ENCODE measurements around the gene NVL. TPM values are rescaled to one million over a fixed set of nuclear protein-coding genes. Genes with fewer than 3 reads are reported as not detected.
"Not testable (repeated sequence)": the region's sequence is repeated elsewhere in the genome, so short reads cannot be mapped to it uniquely, and the experiment has no call there.

The NVL gene
- total RNA-seq, 1 experiment from 2014 or later = 45.0 TPM

DNA sequence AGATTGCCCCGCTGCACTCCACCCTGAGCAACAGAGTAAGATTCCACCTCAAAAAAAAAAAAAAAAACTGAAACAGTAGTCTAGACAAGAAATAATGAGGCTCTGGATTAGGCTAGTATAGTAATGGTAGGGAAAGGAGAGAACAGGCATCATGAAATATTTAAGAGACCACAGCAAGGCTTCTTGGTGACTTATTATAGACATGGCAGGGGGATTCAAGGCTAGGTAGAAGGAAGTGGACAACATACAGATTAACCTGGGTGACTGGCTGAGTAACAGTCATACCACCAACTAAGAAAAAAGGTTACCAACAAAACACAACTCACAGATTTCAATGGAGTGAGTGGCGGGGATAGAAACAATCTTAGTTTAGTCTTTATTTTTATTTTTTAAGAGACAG lies 8.3 kb downstream of the NVL start:
- Mint-ChIP-seq H3K27me3 (ENCODE audit: insufficient read depth, unreplicated experiment) (no peaks in the 10 kb centered on the region), H3K9me3 (ENCODE audit: unreplicated experiment) (no peaks in the 10 kb centered on the region), H3K4me3 (ENCODE audit: unreplicated experiment) (no peak overlapping the region), H3K27ac (ENCODE audit: unreplicated experiment) (no peak overlapping the region), H3K36me3 (ENCODE audit: insufficient read depth, unreplicated experiment) (peaks cover 9% of the 10 kb centered on the region), H3K4me1 (ENCODE audit: low read depth, unreplicated experiment) (no peaks in the 10 kb centered on the region)
- no TSS peak for BruUV-seq (replicated peaks)
- TF ChIP-seq, protein P1, sequence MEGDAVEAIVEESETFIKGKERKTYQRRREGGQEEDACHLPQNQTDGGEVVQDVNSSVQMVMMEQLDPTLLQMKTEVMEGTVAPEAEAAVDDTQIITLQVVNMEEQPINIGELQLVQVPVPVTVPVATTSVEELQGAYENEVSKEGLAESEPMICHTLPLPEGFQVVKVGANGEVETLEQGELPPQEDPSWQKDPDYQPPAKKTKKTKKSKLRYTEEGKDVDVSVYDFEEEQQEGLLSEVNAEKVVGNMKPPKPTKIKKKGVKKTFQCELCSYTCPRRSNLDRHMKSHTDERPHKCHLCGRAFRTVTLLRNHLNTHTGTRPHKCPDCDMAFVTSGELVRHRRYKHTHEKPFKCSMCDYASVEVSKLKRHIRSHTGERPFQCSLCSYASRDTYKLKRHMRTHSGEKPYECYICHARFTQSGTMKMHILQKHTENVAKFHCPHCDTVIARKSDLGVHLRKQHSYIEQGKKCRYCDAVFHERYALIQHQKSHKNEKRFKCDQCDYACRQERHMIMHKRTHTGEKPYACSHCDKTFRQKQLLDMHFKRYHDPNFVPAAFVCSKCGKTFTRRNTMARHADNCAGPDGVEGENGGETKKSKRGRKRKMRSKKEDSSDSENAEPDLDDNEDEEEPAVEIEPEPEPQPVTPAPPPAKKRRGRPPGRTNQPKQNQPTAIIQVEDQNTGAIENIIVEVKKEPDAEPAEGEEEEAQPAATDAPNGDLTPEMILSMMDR (IDR thresholded peaks at IDR 0.05; ENCODE audit: insufficient read depth in 1 of 2, low read depth in 1 of 2, low read length in 1 of 2, severe bottlenecking in 1 of 2, unreplicated experiment in 1 of 2) = no peak
- CTCF ChIA-PET = no interaction called here
- no peaks in the 10 kb centered on the region for H3K36me3 ChIP-seq (ENCODE audit: control insufficient read depth, insufficient read depth, low read length)
- no peaks in the 10 kb centered on the region for H3K9me3 ChIP-seq
- H3K4me1 ChIP-seq = no peaks in the 10 kb centered on the region
- intact Hi-C loops (cut with micrococcal nuclease; ENCODE audit: unreplicated experiment) = no loop called here
- no peaks in the 10 kb centered on the region for H3K27me3 ChIP-seq (replicated peaks; ENCODE audit: control insufficient read depth, insufficient read depth, low read length)
- H3K4me3 ChIP-seq (ENCODE audit: low read depth, low read length) = no peak overlapping the region
- no peak for DNase-seq
- POLR2A ChIA-PET = no interaction called here

DNA sequence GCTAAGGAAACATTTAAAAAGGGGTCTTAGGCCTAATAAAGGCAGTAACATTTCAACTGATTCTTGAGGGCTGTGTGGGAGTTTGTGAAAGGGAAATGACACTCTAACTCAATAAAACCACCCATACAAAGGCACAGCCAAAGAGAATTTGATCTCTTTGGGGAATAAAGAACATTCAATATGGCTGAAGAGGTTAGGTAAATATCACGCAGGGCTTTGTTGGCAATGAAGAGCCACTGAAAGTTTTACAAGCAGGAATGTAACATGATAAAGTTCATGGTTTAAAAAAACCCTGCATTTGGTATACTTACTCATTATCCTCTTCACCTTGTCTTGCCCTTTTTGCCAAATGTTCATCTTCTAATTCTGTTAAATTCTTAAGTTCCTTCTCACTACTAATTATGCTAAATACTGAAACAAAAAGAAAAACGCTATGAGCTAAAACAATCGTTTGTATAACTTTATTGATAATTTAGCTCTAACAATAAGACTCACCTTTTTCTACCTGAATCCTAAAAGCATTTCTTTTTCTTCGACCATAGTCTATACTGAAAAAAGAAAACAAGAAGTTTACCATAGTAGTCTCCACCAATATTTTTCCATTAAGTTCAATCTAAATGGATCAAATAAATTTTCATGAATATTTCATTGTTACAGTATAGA lies 12.5 kb downstream of the NVL start:
- Mint-ChIP-seq H3K27ac (ENCODE audit: unreplicated experiment) (no peak overlapping the region), H3K9me3 (ENCODE audit: unreplicated experiment) (no peaks in the 10 kb centered on the region), H3K4me3 (ENCODE audit: unreplicated experiment) (no peak overlapping the region), H3K36me3 (ENCODE audit: insufficient read depth, unreplicated experiment) (peaks cover 31% of the 10 kb centered on the region), H3K4me1 (ENCODE audit: low read depth, unreplicated experiment) (no peaks in the 10 kb centered on the region), H3K27me3 (ENCODE audit: insufficient read depth, unreplicated experiment) (no peaks in the 10 kb centered on the region)
- no peaks in the 10 kb centered on the region for H3K27me3 ChIP-seq (replicated peaks; ENCODE audit: control insufficient read depth, insufficient read depth, low read length)
- POLR2A ChIA-PET = no interaction called here
- H3K4me1 ChIP-seq = no peaks in the 10 kb centered on the region
- TF ChIP-seq, protein P1 (IDR thresholded peaks at IDR 0.05; ENCODE audit: insufficient read depth in 1 of 2, low read depth in 1 of 2, low read length in 1 of 2, severe bottlenecking in 1 of 2, unreplicated experiment in 1 of 2) = no peak
- DNase-seq = no peak
- no peaks in the 10 kb centered on the region for H3K36me3 ChIP-seq (ENCODE audit: control insufficient read depth, insufficient read depth, low read length)
- intact Hi-C loops (cut with micrococcal nuclease; ENCODE audit: unreplicated experiment) = no loop called here
- H3K4me3 ChIP-seq (ENCODE audit: low read depth, low read length) = no peak overlapping the region
- H3K9me3 ChIP-seq = no peaks in the 10 kb centered on the region
- CTCF ChIA-PET = no interaction called here
- TSS peak; percentile 5 for BruUV-seq (replicated peaks)

DNA sequence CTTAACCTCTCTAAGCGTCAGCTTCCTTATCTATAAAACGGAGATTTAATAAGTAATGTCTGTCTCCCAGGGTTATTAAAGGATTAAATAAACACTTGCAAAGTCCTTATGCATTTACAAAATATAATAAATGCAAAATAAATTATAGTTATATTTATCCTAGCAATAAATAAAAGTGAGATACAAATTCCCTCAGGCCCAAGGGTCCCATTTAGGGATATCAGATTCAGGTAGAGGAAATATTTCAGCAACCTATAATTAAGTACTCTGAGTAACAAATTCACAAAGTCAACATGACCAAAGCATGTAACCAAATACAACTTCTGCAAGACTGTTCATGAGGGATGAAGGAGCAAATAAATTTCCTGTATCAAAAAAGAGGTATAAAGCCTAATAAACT lies 17.9 kb downstream of the NVL start:
- Histone ChIP-seq H3K27me3 (replicated peaks; ENCODE audit: control insufficient read depth, insufficient read depth, low read length) (no peaks in the 10 kb centered on the region), H3K4me1 (no peaks in the 10 kb centered on the region), H3K4me3 (ENCODE audit: low read depth, low read length) (no peak overlapping the region), H3K36me3 (ENCODE audit: control insufficient read depth, insufficient read depth, low read length) (no peaks in the 10 kb centered on the region; the same call in 1 of the 2 replicates), H3K9me3 (no peaks in the 10 kb centered on the region)
- POLR2A ChIA-PET = no interaction called here
- intact Hi-C loops (cut with micrococcal nuclease; ENCODE audit: unreplicated experiment) = no loop called here
- Mint-ChIP-seq H3K9me3 (ENCODE audit: unreplicated experiment) (no peaks in the 10 kb centered on the region), H3K36me3 (ENCODE audit: insufficient read depth, unreplicated experiment) (peaks cover 56% of the 10 kb centered on the region), H3K27me3 (ENCODE audit: insufficient read depth, unreplicated experiment) (no peaks in the 10 kb centered on the region), H3K27ac (ENCODE audit: unreplicated experiment) (no peak overlapping the region), H3K4me3 (ENCODE audit: unreplicated experiment) (no peak overlapping the region), H3K4me1 (ENCODE audit: low read depth, unreplicated experiment) (no peaks in the 10 kb centered on the region)
- CTCF ChIA-PET = no interaction called here
- DNase-seq = no peak
- no TSS peak for BruUV-seq (replicated peaks)
- TF ChIP-seq, protein P1 (IDR thresholded peaks at IDR 0.05; ENCODE audit: insufficient read depth in 1 of 2, low read depth in 1 of 2, low read length in 1 of 2, severe bottlenecking in 1 of 2, unreplicated experiment in 1 of 2) = no peak

DNA sequence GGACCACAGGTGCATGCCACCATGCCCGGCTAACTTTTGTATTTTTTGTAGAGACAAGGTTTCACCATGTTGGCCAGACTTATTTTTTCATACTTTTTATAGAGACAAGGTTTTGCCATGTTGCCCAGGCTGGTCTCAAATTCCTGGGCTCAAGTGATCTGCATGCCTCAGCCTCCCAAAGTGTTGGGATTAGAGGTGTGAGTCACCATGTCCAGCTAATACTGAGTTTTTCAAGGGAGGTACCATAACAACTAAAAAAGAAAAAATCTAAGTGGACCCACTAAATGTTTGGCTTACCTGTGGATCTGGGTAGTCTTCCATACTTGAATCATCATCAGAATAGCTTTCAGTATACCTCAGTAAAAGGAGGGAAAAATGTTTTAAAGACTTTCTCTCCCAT lies 18.5 kb downstream of the NVL start:
- H3K4me1 Mint-ChIP-seq (ENCODE audit: low read depth, unreplicated experiment); H3K27me3 ChIP-seq (replicated peaks; ENCODE audit: control insufficient read depth, insufficient read depth, low read length); H3K4me3 Mint-ChIP-seq (ENCODE audit: unreplicated experiment); H3K27ac Mint-ChIP-seq (ENCODE audit: unreplicated experiment); CTCF ChIA-PET; H3K9me3 ChIP-seq; H3K4me3 ChIP-seq (ENCODE audit: low read depth, low read length); H3K36me3 ChIP-seq (ENCODE audit: control insufficient read depth, insufficient read depth, low read length); POLR2A ChIA-PET; H3K27me3 Mint-ChIP-seq (ENCODE audit: insufficient read depth, unreplicated experiment); H3K4me1 ChIP-seq; intact Hi-C loops (cut with micrococcal nuclease; ENCODE audit: unreplicated experiment); H3K9me3 Mint-ChIP-seq (ENCODE audit: unreplicated experiment); DNase-seq; BruUV-seq (replicated peaks): not testable (repeated sequence)
- peaks cover 59% of the 10 kb centered on the region for H3K36me3 Mint-ChIP-seq (ENCODE audit: insufficient read depth, unreplicated experiment)

Data from Caco-2 (cell line).